ENCODE data around the gene KIAA0513.
A peak's percentile ranks its signal among the peaks of the same experiment; 100 is the strongest.

GRCh38 chr16:85129876-85130704, 102.5 kb downstream of the KIAA0513 start:
- TF ChIP-seq CTCF (IDR thresholded peaks at IDR 0.05), result no peak
- peak; percentile 91 for TF ChIP-seq POLR2AphosphoS5 (IDR thresholded peaks at IDR 0.05)
